Stimulated activated CD8-positive, alpha-beta memory T cell treated with anti-CD3 and anti-CD28 coated beads, Interleukin-12 subunit alpha, Interleukin-12 subunit beta, amount 100 ng/mL, for 1 hour (primary cell): ENCODE results near the gene SLC4A5.

Source experiments
- DNase-seq: peaks from one replicate; pipeline ENCODE4 v3.0.0-alpha.2; 2020; ENCODE audit warnings: low read depth

SLC4A5 gene, protein sequence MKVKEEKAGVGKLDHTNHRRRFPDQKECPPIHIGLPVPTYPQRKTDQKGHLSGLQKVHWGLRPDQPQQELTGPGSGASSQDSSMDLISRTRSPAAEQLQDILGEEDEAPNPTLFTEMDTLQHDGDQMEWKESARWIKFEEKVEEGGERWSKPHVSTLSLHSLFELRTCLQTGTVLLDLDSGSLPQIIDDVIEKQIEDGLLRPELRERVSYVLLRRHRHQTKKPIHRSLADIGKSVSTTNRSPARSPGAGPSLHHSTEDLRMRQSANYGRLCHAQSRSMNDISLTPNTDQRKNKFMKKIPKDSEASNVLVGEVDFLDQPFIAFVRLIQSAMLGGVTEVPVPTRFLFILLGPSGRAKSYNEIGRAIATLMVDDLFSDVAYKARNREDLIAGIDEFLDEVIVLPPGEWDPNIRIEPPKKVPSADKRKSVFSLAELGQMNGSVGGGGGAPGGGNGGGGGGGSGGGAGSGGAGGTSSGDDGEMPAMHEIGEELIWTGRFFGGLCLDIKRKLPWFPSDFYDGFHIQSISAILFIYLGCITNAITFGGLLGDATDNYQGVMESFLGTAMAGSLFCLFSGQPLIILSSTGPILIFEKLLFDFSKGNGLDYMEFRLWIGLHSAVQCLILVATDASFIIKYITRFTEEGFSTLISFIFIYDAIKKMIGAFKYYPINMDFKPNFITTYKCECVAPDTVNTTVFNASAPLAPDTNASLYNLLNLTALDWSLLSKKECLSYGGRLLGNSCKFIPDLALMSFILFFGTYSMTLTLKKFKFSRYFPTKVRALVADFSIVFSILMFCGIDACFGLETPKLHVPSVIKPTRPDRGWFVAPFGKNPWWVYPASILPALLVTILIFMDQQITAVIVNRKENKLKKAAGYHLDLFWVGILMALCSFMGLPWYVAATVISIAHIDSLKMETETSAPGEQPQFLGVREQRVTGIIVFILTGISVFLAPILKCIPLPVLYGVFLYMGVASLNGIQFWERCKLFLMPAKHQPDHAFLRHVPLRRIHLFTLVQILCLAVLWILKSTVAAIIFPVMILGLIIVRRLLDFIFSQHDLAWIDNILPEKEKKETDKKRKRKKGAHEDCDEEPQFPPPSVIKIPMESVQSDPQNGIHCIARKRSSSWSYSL

DNA sequence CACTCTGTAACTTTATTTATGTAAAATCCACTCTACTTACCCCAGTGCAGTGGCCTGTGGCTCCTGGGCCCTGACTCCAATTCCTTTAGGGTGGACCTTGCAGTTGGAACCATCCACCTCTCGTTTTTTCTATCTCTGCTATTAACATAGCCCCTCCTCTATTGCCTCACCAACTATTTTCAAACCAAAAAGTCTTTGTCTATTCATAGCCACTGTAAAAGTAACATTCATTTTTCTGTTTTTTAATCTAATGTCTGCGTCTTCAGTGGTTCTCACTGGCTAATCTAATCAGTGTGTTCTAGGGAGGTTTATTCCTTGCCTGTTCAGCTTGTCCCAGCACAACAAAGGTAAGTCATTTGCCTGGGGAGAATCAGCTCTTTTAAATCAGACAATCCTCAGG, at the start of gene SLC4A5:
Gene SLC4A5, minus strand, starts transcription at position 101 of the 400 bp plus-strand sequence. CDS start 28,393 bp downstream, outside the sequence.
- no peak for DNase-seq

DNA sequence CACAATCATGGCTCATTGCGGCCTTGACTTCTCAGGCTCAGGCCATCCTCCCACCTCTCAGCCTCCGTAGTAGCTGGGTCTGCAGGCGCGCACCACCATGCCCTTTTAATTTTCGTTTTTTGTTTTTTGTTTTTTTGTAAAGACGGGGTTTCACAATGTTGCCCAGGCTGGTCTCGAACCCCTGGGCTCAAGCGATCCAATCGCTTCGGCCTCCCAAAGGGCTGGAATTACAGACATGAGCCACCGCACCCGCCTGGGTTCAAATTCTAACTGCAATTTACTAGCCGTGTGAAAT, 49.2 kb upstream of the SLC4A5 start:
- DNase-seq, result no peak

DNA sequence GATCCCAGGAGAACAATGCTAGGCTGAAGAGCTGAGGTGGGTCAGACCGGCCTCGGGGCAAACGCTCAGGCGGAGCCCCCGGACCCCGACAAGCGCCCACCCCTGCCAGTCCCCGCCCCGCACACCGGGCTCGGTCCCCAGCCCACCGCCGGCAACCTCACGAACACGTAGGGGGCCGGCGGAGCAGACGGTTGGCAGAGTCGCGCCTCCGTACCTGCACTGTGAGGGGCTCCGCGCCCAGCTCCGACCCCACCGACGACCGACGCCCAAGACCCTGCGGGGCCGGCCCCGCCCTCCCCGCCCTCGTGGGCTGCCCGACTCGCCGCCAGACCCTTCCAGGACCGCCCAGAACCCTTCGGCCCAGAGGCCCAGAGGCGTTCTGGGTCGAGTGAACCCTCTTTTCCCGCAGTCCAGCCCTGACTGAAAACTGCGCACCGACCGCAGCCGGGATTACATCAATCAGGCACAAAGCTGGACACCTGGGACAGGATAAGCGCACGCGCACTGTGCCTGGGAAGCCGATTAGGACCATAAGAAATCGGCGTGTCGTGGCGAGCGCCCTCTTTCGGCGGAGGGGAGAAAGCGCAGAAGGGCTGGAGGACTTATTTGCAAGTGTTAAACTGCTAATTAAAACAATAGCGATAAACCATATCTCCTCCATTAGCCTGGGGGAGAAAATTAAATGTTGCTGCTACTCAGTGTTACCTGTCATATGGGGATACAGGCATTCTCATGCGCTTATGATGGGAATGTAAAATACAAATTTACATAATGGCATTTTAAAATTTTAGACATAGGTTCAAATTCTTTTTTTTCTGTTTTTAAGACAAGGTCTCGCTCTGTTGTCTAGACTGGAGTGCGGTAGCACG, 48.6 kb upstream of the SLC4A5 start:
- DNase-seq, result peak; percentile 93

DNA sequence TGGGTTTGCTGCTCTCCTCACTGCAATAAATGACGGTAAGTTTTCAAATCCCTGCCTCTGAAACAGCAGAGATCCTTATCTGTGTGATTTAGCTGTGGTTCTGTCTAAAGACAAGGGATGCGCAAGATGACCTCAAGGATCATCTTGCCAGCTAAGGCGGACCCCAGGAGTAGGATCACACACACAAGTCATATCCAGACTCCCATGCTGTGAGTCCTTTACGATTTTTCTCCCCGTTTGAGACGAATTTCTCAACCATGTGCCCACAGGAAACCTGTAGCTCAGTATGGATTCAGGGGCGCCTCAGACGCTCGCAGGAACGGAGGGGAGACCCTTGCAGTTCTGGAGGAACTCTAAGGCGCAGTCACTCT, 48.0 kb upstream of the SLC4A5 start:
- no peak for DNase-seq

DNA sequence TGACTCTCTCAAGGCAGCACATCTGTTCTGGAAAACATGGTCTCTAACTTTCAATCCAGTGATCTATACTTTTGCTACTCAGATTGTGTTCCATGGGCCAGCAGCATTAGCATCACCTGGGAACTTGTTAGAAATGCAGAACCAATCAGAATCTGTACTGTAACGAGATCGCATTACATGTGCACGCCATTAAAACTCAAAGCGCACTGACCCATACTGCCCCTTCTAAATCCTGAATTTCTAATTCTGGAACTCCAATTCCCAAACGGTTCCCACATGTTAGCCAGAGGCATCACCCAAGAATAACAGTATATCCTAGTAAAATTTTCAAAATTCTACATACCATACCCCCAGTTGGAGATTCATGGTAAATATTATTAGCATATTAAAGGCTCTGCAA, 47.4 kb upstream of the SLC4A5 start:
- no peak for DNase-seq

DNA sequence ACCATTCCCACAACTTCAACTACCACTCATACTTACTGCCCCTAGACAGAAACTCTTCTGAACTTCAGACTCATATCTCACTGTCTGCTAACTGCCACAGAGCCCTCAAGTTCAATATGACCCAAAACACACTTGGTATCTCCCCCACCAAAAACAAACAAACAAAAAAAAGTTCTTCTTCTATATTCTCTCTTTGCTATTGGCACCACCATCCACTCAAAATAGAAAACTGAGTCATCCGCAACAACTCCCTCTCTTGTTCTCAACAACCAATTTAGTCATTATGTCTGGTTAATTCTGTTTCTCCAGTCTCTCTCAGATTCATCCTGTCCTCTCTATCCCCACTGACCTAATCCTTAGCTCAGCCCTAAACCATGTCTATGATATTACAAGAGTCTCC, 44.1 kb upstream of the SLC4A5 start:
- no peak for DNase-seq

DNA sequence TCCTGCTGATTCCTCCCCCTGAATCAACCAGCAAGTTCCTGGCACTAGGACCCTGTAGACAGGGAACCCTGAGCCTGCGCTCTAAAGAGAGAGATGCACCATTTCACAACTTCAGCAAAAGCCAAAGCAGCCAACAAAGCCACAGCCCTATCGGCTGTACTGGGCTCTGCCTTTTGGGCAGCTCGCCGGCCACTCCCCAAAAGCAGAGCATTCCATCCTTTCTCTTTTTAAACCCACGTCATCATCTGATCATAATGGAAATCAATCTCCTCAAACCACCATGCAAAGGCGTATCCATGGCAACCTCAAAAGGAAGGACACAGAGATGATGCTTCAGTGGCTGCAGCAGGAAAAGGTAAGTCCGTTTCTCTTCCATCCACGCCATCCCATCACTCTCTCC, 42.2 kb upstream of the SLC4A5 start:
- no peak for DNase-seq

DNA sequence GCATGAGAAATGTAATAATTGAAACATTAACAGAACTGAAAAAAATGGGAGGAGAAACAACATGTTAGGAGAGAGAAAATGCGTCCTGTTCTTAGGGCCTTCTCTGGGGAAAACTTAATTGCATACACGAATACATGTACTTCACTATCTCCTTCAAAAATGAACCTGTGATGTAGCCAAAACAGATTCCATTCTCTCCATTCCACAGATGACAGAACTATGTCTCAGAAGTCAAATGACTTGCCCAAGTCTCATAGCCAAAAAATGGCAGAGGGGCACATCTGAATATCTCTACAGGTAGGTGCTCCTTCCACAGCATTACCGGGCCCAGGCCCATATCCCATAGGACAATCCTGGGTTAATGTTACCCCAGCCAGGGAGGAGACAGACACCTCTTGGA, 40.8 kb upstream of the SLC4A5 start:
- no peak for DNase-seq

DNA sequence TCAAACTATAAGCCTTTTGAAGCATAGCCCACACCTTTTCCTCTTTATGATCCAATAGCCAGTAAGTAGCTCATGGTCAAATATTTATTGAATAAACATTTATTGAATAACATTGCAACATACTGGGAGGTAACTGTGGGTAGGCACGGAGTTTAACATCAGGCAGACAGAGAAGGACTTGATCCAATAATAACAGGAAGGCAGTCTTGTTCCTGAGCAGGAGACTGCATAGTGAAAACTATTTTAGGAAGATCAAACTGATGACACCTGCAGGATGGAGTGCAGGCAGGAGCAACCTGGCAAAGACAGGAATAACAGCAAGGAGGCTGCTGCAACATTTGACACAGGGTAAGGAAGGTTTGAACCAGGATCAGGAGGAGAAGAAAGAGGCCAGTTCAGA, 40.0 kb upstream of the SLC4A5 start:
- DNase-seq, result no peak

DNA sequence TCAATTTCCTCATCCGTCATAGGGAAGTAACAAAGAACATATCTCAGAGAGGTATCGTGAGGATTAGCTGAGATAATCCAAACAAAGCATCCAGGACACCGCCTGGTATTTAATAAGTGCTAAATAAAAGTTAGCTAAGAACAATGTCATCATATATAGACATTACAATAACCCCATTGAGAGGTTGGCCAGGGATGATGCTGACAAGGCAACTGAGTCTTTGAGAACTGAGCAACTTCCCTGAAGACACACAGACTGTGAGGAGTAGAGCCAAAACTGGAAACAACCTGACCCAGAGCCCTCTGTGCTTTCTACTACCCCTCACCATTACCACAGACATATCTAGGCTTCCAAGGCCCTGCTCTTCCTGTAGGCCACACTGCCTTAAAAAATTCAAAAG, 38.5 kb upstream of the SLC4A5 start:
- no peak for DNase-seq

DNA sequence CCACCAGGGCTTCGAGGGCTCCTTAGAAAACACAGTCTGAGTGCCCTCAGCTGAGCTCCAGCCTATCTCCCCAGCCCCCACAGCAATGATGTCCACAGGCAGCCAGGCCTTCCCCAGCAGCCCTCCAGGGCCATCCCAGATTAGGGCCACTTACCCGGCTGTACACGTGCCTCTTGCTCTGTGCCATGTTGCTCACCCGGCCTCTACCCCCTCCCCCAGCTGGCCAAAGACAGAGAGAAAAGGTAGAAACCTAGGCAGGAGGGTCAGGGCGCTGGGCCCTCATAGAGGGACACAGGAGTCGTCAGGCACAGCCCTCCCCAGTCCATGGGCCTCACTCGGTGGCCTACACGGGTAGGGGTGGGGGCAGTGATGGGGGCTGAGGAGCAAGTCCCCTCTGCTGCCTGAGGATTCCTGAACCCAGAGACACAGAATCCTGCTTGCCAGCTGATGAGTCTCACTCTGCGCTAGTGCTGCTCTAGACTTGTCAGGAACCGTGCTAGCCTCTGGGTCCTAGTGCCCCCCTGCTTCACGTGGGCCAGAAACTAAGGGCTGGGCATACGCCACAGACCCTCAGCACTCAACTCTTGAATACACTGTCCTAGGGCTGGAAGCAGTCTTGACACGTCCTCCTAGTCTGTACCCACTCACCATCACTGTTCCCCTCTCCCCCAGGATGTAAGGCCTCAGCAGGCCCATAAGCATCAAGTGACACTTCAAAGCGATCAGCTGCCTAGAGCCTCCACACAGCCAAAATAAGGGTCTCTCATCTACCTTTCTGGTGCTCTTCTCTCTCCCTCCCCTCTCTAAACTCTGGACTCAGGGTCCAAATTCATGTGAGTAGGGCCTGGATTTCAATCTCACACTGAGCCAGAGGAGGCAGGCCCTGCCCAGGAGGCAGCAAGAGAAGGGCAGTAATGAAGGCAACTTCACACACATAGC, 36.9 kb upstream of the SLC4A5 start, which contains the start of gene DCTN1:
Gene DCTN1, minus strand, starts transcription at position 461 of the 939 bp plus-strand sequence. Its CDS starts 274 bp downstream, at position 187.
- no peak for DNase-seq

DNA sequence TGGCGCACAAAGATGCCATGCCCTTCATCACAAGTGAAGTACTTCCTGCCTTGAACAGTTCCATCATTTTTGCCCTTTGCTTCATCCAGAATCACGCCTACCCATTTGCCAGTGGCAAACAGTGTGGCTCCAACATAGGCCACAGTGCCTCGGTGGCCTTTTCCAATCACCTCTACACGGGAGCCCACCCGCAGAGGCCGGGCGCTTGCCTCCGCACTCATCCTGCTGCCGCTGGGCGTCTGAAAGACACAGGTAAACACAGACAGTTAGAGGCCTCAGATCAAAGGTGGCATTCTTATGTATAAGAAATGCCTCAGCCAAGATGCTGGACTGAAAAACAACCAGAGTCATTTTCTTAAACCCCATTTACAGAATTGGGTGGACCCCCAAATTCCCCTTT, 34.8 kb upstream of the SLC4A5 start:
- no peak for DNase-seq

DNA sequence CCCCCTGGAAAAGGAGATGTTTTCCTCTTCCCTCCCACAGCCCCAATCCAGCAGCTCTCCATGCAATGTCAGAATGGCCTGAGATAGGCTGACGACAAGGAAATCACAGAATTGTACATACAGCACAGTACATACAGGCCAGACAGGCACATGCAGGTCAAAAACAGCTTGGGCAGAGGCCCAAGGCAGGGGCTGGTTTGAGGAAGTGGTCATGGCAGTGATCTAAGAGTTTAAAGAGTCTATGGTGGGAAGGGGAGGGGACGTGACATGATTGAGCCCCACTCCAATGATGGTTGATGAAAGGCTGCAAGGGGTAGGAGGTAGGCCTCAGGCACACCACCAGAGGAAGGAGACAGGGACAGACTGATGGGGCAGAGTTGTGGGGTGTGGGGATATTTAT, 32.6 kb upstream of the SLC4A5 start:
- DNase-seq, result no peak

DNA sequence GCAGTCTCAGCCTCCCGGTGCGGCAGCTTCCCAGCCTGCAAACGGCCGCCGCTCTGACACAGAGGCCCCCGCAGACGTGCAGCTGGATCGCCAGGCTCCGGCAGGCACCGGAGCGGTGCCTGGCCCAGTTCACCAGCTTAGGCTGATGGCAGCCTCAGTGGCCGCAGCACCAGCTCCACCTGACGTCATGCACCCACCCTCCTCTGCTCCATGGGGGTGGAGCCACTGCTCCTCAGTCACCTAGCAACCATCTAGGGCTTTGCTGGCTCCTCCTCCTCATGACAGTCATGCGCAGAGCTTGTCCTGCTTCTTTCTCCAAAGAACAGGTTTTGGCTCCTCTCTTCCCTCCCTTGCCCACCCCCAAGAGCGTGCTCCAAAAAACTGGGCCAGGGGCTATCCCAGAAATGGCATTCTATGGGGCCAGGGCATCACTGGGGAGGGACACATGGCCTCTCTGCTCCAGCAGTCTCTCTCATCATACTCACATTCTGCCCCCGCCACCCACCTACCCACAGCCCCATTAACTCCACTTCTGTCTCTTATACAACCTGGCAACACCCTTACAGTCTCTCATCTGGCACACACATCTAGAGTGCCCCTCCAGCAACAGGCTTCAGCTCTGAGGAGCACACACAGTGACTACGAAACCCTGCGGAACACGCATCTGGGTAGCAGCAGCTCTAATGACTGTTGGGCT, 31.4 kb upstream of the SLC4A5 start:
- DNase-seq, result no peak

DNA sequence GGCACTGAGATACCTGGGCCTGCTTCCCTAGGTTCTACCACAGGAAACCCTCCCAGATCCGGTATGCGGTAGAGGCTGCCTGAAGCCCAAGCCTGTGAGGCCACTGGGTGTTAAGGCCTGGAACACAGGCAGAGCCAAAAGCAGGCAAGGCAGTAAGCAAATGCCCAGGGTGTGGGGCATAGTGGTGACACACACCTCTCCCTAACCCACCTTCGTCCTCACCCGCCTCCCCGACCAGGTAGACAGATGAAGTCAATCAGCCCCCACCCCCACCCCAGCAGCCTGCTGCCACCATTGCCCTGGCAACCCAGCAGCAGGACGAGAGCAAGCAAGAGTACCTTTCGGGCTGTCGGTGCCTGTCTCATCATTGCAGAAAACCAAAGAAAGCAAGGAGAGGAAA, 30.8 kb upstream of the SLC4A5 start:
- no peak for DNase-seq

DNA sequence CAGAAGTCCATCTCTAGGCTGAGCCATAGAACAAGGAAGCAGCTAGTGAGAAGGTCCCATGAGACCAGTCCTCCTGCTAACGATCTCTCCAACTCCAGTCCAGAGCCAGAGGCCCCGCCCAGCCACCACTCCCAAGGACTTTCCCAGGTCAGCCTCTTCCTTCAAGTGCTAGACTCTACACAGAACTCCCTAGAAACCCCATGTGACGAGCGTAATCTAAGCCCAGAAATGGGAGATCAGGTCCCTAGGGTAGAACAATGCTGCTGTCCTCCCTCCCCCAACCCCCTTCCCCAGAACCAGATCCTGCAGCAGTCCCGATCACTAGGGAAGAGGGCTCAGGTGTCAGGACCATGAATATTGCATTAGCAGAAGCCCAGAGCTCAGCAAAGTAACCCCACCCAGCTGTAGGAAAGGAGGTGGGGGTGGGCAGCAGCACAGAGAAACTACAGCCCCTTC, 30.0 kb upstream of the SLC4A5 start:
- no peak for DNase-seq

DNA sequence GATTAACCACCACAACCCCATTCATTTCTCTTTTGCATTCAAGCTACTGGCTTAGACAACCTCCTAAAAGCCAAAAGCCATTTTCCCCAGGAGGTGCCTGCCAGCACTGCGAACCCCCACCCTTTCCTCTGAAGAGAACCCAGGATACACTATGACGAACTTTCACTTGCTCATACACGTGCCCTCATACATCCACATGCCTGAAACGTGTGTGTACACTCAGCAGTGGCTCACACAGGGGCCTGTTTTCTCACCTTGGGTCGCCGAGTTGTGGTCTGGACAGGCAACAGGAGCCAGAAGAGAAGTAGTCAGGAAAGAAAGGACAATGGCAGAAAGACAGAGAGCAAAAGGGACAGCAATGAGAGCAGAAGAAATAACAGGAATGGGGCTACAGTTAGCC, 29.5 kb upstream of the SLC4A5 start:
- no peak for DNase-seq

DNA sequence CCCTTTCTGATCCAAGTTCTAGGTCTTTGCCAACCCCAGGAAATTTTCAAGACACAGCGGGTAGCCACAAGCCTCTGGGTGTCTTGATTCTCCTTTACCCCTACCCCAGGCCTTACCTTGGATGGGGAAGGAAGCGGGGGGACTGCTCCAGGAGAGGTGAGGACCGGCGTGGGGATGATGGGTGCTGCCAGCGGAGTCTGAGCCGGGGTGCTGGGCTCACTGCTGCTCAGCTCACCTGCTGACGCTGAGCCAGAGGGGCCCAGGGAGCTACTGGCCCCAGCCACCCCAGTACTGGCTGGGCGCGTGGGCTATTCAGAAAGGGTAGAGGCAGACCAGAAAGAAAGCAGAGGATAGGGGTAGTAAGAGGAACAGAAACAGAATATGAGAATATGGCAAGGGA, 28.2 kb upstream of the SLC4A5 start:
- DNase-seq, result no peak

DNA sequence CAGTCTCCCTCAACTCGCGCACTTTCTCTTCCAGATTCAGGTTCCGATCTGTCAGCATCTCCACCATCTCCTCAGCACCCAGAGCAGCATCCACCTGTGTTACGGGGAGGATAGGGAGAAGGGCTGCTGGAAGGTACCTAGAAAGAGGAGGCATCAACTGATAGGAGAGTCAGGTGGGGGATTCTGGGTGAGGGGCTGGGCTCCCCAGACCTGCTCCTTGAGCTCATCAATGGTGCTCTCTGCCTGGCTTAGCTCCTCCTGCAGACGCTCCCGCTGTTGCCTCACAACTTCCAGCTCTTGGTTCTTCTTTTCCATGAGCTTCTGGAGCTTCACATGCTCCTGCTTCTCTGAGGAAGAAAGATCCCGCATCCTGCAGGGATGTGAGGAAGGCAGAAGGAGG, 26.8 kb upstream of the SLC4A5 start:
- no peak for DNase-seq

DNA sequence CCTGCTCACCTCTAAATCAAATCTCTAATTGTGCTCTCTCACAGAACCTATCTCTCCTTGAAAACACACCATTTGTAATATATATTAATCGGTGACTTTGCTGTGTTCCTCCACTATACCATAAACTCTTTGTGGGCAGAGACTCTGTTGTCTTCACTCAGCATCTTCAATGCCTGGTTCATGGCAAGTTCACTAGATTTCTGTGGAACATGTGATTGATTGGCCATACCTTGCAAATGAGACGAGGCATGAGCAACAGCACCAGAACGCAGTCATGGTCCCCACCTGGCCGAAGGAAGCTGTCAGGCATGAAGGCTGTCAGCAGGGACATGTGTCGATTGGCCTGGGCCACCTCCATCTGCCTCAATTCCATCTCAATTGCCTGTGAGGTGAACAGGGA, 25.3 kb upstream of the SLC4A5 start:
- DNase-seq, result no peak
